DLD1 (cell line): ENCODE results near the gene CENPP.
"Not testable (repeated sequence)": the region's sequence is repeated elsewhere in the genome, so short reads cannot be mapped to it uniquely, and the experiment has no call there.

Source experiments
- in situ Hi-C: cut with HindIII; loops from 2 replicates; pipeline ENCODE4 v1.10.0; 2017; ENCODE audit warnings: low sequenced_read_pairs

Gene CENPP

GRCh38 chr9:92573612-92574011 is 247.9 kb downstream of the CENPP start:
- in situ Hi-C loops = not testable (repeated sequence)

GRCh38 chr9:92576175-92576574 is 250.4 kb downstream of the CENPP start:
- in situ Hi-C loops = no loop called here

DNA sequence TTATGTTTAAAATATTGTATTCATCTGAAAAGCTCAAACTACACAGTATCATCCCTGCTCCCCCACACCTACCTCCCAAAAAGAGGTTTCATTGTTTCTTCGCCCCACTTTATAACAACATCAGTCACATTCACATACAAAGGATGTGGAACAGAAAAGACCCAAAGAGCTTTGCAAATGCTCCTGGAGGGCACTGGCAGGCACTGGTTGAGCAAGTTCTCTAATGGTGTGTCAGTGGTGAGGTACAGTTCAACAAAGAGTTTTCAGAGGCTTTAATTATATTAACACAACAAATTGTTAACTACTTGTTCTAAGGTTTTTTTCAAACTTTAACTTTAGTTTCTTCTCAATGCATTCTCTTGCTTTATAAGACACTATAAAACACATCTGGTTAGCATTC is 264.2 kb downstream of the CENPP start:
- in situ Hi-C loops = no loop called here

- in situ Hi-C loops = no loop called here
Measured at GRCh38 chr9:92590377-92590776, 264.6 kb downstream of the CENPP start.

DNA sequence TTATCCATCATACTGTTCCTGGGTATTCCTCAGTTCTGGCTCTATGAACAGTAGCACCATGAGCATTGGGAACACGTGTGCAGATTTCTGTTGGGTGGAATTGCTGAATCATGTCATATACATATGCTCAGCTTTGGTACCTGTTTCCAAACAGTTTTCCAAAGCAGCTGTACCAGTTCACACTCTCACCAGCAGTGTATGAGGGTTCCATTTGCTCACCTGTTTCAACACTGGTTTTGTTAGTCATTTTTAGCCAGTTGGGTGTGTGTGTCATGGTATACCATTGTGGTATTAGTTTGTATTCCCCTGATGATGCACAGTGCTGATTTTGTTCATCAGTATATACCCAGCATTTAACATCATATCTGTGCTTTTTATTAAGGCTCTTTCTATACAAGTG is 266.8 kb downstream of the CENPP start:
- in situ Hi-C loops = no loop called here

- in situ Hi-C loops = no loop called here
Measured at GRCh38 chr9:92592946-92593861, 267.5 kb downstream of the CENPP start.

DNA sequence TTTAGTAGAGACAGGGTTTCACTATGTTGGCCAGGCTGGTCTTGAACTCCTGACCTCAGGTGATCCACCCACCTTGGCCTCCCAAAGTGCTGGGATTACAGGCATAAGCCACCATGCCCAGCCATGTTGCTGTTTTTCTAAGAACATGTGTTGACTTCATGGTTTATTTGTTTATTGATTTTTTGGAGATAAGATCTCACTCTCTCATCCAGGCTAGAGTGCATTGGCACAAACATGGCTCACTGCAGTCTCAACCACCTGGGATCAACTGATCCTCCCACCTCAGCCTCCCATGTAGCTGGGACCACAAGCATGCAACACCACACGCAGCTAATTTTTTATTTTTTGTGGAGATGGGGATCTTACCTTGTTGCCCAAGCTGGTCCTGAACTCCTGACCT is 269.3 kb downstream of the CENPP start:
- in situ Hi-C loops = not testable (repeated sequence)

DNA sequence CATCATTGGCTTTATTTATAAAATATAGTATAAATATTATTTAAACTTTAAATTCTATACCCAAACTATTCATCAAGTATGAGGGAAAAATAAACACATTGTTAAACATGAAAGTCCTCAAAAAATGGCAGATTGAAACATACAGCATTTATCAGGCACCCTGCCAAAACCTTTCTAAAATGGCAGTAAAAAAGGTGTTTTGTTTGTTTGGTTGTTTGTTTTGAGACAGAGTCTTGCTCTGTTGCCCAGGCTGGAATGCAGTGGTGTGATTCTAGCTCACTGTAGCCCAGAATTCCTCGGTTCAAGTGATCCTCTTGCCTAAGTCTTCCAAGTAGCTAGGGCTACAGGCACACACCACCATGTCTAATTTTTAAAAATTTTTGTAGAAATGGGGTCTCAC is 270.2 kb downstream of the CENPP start:
- in situ Hi-C loops = no loop called here

DNA sequence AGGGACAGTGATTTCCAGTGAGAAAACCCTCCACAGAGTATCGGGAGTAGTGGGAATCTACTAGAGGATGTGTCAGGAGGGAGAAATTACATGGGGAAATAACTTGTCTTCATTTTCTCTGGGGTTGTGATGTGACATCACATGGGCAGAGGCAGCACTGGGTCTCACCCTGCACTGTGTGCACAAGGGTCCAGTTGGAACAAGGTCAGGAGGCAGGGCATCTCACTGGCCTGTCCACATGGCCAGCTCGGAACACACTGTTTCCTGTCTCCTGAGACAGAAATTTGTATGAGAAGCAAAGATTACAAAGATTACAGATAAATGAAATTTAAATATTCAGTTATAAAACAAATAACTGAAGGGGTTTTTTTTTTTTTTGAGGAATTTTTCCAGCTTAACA is 272.6 kb downstream of the CENPP start:
- in situ Hi-C loops = no loop called here

DNA sequence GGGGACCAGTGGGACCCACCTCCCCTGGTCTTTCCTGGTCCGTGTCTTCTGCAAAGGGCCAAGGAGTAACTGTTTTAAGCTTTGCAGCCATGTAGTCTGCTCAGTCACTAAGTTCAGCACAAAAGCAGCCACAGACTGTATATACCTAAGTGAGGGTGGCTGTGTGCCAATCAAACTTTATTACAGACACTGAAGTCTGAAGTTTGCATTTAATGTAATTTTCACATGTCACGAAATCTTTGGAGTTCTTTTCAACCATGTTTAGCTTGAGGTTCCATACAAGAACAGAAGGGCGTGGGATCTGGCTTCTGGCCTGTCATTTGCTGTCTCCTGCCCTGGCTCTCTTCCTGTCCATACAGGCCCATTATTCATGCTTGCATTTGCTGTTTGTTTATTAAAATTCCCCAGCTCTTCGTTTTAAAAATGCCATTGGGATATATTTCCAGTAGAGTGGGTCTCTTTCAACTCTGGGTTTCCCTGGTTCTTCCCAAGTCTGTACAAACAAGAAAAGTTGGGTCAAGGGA is 274.2 kb downstream of the CENPP start:
- in situ Hi-C loops = no loop called here

GRCh38 chr9:92600462-92601261 is 274.9 kb downstream of the CENPP start:
- in situ Hi-C loops = no loop called here

GRCh38 chr9:92601451-92601850 is 275.7 kb downstream of the CENPP start:
- in situ Hi-C loops = no loop called here

- in situ Hi-C loops = no loop called here
Measured at GRCh38 chr9:92602413-92602812, 276.7 kb downstream of the CENPP start.

DNA sequence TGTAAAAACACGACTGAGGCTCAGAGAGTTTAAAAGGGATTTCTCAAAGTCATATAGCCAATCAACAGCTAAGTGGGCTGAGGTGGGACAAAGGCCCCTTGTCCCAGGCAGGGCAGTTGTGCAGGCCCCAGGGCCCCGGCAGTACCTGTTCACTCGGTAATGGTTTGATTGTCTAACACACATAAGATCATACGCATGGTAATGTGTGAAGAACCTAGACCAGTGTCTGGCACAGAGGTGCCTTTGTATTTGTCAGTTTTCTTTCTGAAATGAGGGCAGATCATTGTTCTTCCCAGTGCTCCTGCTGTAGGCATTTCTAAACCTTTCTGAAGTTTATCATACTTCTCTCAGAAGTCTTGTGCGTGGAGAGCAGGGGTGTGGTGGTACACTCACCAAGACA is 277.3 kb downstream of the CENPP start:
- in situ Hi-C loops = no loop called here

- in situ Hi-C loops = no loop called here
Measured at GRCh38 chr9:92603990-92604389, 278.2 kb downstream of the CENPP start.

- in situ Hi-C loops = no loop called here
Measured at GRCh38 chr9:92605224-92605623, 279.5 kb downstream of the CENPP start.

DNA sequence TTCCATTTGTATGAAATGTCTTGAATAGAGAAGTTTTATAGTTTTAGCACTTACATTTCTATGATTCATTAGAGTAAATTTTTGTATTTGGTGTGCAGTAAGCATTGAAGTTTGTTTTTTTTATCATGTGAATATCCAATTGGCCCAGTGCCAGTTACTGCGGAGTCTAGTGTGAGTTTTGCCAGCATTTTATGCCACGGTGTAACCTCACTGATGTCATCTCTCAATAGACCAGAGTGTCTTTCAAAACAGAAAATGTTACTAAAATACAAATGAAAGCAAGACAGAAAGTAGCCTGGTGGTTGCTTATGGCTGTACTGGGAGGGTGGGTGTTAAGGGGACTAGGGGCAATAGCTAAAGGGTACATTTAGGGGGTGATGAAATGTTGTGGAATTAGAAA is 281.3 kb downstream of the CENPP start:
- in situ Hi-C loops = no loop called here

- in situ Hi-C loops = no loop called here
Measured at GRCh38 chr9:92607773-92608172, 282.0 kb downstream of the CENPP start.

DNA sequence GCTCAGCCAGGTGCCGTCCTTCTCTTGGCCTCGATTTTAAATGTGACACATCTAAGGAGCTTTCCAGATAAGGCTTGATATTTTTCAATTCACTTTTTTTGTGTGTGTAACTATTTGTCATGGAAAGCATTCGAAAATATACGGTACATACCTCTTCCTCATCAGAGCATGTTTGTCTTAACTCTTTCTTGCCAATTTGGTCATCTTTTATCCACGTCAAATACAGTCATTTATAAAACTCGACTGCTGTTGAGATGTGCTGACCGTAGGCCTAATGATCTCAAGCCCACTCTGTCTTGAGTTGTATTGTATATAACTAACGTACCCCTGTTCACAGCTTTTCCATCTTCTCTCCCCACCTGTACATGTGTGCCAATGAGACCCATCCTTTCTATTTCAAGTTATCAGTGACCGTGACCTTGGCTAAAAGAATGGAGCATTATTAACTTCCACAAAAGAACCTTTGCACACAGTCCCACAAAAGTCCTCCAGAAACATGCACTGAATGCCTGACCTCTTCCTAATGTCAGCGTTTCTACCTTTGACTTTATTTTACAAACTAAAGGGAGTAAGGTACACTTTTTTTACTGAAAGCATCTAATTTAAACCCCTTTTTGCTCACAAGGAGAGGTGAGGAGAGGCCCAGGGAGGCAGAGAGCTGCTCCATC is 282.6 kb downstream of the CENPP start:
- in situ Hi-C loops = no loop called here

GRCh38 chr9:92608909-92609445 is 283.2 kb downstream of the CENPP start:
- in situ Hi-C loops = no loop called here
